Mesenchymal stem cell (in vitro differentiated cells and primary cell): ENCODE measurements around the gene CCL11.
A peak's percentile ranks its signal among the peaks of the same experiment; 100 is the strongest.

ENCODE experiments used
- DNase-seq: peaks from one replicate; pipeline ENCODE4 v3.0.0-alpha.2; 2013
- H2AFZ ChIP-seq: one replicate; pipeline ENCODE4 v1.6.1; 2013; ENCODE audit warnings: low read depth, mild to moderate bottlenecking, control low read depth, inconsistent platforms, low read length, moderate library complexity
- H2AK5ac ChIP-seq: 2 replicates; pipeline ENCODE4 v1.6.1; 2013; ENCODE audit warnings: low read length, moderate library complexity, mild to moderate bottlenecking, inconsistent platforms; ENCODE audit not compliant: severe bottlenecking
- H2BK120ac ChIP-seq: one replicate; pipeline ENCODE4 v1.6.1; 2013; ENCODE audit warnings: low read depth, mild to moderate bottlenecking, inconsistent platforms, low read length, moderate library complexity
- H2BK12ac ChIP-seq, 2 experiments: one replicate each; pipeline ENCODE4 v1.6.1; 2013; ENCODE audit warnings: inconsistent platforms in 2 of 2, low read length in 2 of 2, mild to moderate bottlenecking in 2 of 2, moderate library complexity in 2 of 2, control low read depth in 1 of 2
- H2BK15ac ChIP-seq: one replicate; pipeline ENCODE4 v1.6.1; 2013; ENCODE audit warnings: mild to moderate bottlenecking, low read depth, inconsistent platforms; ENCODE audit not compliant: poor library complexity, severe bottlenecking
- H2BK5ac ChIP-seq: 2 replicates; pipeline ENCODE4 v1.6.1; 2013; ENCODE audit warnings: low read depth, mild to moderate bottlenecking, low read length, control low read depth, inconsistent platforms; ENCODE audit not compliant: poor library complexity, severe bottlenecking
- H3K14ac ChIP-seq, 2 experiments: one replicate each; pipeline ENCODE4 v1.6.1; 2013; ENCODE audit warnings: inconsistent platforms in 2 of 2, low read length in 2 of 2, control low read depth in 1 of 2, mild to moderate bottlenecking in 1 of 2, moderate library complexity in 1 of 2
- H3K18ac ChIP-seq, 2 experiments: one replicate each; pipeline ENCODE4 v1.6.1; 2013; ENCODE audit warnings: inconsistent platforms in 2 of 2, low read length in 2 of 2, control low read depth in 1 of 2, low read depth in 1 of 2, mild to moderate bottlenecking in 1 of 2
- H3K23ac ChIP-seq, 2 experiments: one replicate each; pipeline ENCODE4 v1.6.1; 2013; ENCODE audit warnings: inconsistent platforms in 2 of 2, low read length in 2 of 2, mild to moderate bottlenecking in 2 of 2, moderate library complexity in 2 of 2, control low read depth in 1 of 2
- H3K27ac ChIP-seq: 2 replicates; pipeline ENCODE4 v1.5.1; 2013; ENCODE audit warnings: mild to moderate bottlenecking, moderate library complexity, low read length, control low read depth, inconsistent platforms; ENCODE audit not compliant: poor library complexity, severe bottlenecking
- H3K27me3 ChIP-seq, 2 experiments: 2 replicates each; pipeline versions ENCODE4 v1.6.1 to v1.7.0; 2013; ENCODE audit warnings: low read length in 2 of 2, mild to moderate bottlenecking in 2 of 2, moderate library complexity in 2 of 2, control low read depth in 1 of 2, inconsistent platforms in 1 of 2; ENCODE audit not compliant: control insufficient read depth in 1 of 2, insufficient read depth in 1 of 2
- H3K36me3 ChIP-seq, 2 experiments: 2 replicates each; pipeline versions ENCODE4 v1.6.1 to v1.7.0; 2013; ENCODE audit warnings: low read length in 2 of 2, control low read depth in 1 of 2, inconsistent platforms in 1 of 2, low read depth in 1 of 2, mild to moderate bottlenecking in 1 of 2; ENCODE audit not compliant: insufficient read depth in 2 of 2, control insufficient read depth in 1 of 2
- H3K4ac ChIP-seq, 2 experiments: one replicate each; pipeline ENCODE4 v1.6.1; 2013; ENCODE audit warnings: inconsistent platforms in 2 of 2, low read length in 2 of 2, mild to moderate bottlenecking in 2 of 2, moderate library complexity in 2 of 2, control low read depth in 1 of 2, low read depth in 1 of 2
- H3K4me1 ChIP-seq: 2 replicates; pipeline ENCODE4 v1.6.1; 2013; ENCODE audit warnings: low read depth, low read length, control low read depth; ENCODE audit not compliant: control insufficient read depth, insufficient read depth
- H3K4me2 ChIP-seq: 2 replicates; pipeline ENCODE4 v1.6.1; 2013; ENCODE audit warnings: low read length, mild to moderate bottlenecking, inconsistent platforms; ENCODE audit not compliant: poor library complexity, severe bottlenecking
- H3K4me3 ChIP-seq, 2 experiments: 2 replicates each; pipeline versions ENCODE4 v1.5.1 to v1.7.0; 2013; ENCODE audit warnings: low read length in 2 of 2, mild to moderate bottlenecking in 2 of 2, control low read depth in 1 of 2, low read depth in 1 of 2; ENCODE audit not compliant: insufficient read depth in 1 of 2
- H3K79me1 ChIP-seq: replicated peaks from 2 replicates; pipeline ENCODE4 v1.6.1; 2013; ENCODE audit warnings: mild to moderate bottlenecking, control low read depth, low read length, inconsistent platforms; ENCODE audit not compliant: poor library complexity, severe bottlenecking
- H3K9ac ChIP-seq: 2 replicates; pipeline ENCODE4 v1.7.0; 2013; ENCODE audit warnings: mild to moderate bottlenecking, low read length, moderate library complexity
- H3K9me3 ChIP-seq: 2 replicates; pipeline ENCODE4 v1.7.0; 2013; ENCODE audit warnings: mild to moderate bottlenecking, low read length; ENCODE audit not compliant: control insufficient read depth
- H4K8ac ChIP-seq: one replicate; pipeline ENCODE4 v1.6.1; 2013; ENCODE audit warnings: inconsistent platforms, mild to moderate bottlenecking, low read length, moderate library complexity
- H4K91ac ChIP-seq: one replicate; pipeline ENCODE4 v1.6.1; 2013; ENCODE audit warnings: mild to moderate bottlenecking, low read length, inconsistent platforms
- WGBS: methylation state at CpG from one replicate; pipeline ENCODE4 v1.1.7; 2013; ENCODE audit warnings: mixed read lengths; 5-methylcytosine and 5-hydroxymethylcytosine counted together

Gene CCL11

GRCh38 chr17:34291721-34292348 lies 6.3 kb downstream of the CCL11 start:
- no peak overlapping the region for H3K14ac ChIP-seq
- H3K79me1 ChIP-seq: no peaks in the 10 kb centered on the region
- no peak overlapping the region for H3K4me3 ChIP-seq
- H2BK15ac ChIP-seq: no peak overlapping the region
- H3K18ac ChIP-seq: no peak overlapping the region
- H4K91ac ChIP-seq: no peak overlapping the region
- no peak overlapping the region for H2BK120ac ChIP-seq
- H3K36me3 ChIP-seq: no peaks in the 10 kb centered on the region
- no peak overlapping the region for H2BK5ac ChIP-seq
- no peak overlapping the region for H3K23ac ChIP-seq
- no peak overlapping the region for H3K9ac ChIP-seq
- DNase-seq: no peak
- H2BK12ac ChIP-seq: no peak overlapping the region
- no peak overlapping the region for H3K4ac ChIP-seq
- no peaks in the 10 kb centered on the region for H3K27me3 ChIP-seq
- no peak overlapping the region for H2AFZ ChIP-seq
- H3K4me1 ChIP-seq: no peaks in the 10 kb centered on the region
- H2AK5ac ChIP-seq: no peak overlapping the region
- no peak overlapping the region for H3K27ac ChIP-seq
- H3K4me2 ChIP-seq: no peak overlapping the region
- no peak overlapping the region for H4K8ac ChIP-seq
- WGBS: 79% methylated on average over 6 of the region's 6 CpGs
- no peaks in the 10 kb centered on the region for H3K9me3 ChIP-seq

- no peak overlapping the region for H4K91ac ChIP-seq
- no peak overlapping the region for H4K8ac ChIP-seq
- no peaks in the 10 kb centered on the region for H3K79me1 ChIP-seq
- H3K14ac ChIP-seq: no peak overlapping the region
- no peaks in the 10 kb centered on the region for H3K36me3 ChIP-seq
- H2BK120ac ChIP-seq: no peak overlapping the region
- H3K27ac ChIP-seq: no peak overlapping the region
- no peaks in the 10 kb centered on the region for H3K27me3 ChIP-seq
- H2AFZ ChIP-seq: no peak overlapping the region
- H3K23ac ChIP-seq: no peak overlapping the region
- H3K4me1 ChIP-seq: peaks cover 3% of the 10 kb centered on the region
- H3K4me2 ChIP-seq: no peak overlapping the region
- DNase-seq: no peak
- no peak overlapping the region for H2BK5ac ChIP-seq
- no peaks in the 10 kb centered on the region for H3K9me3 ChIP-seq
- H2BK12ac ChIP-seq: no peak overlapping the region
- H3K18ac ChIP-seq: no peak overlapping the region
- H3K4me3 ChIP-seq: no peak overlapping the region
- no peak overlapping the region for H3K9ac ChIP-seq
- H3K4ac ChIP-seq: no peak overlapping the region
- WGBS: 87% methylated on average over 2 of the region's 2 CpGs
- H2BK15ac ChIP-seq: no peak overlapping the region
- H2AK5ac ChIP-seq: no peak overlapping the region
These were observed 13.5 kb downstream of the CCL11 start for GRCh38 chr17:34299027-34299426.

DNA sequence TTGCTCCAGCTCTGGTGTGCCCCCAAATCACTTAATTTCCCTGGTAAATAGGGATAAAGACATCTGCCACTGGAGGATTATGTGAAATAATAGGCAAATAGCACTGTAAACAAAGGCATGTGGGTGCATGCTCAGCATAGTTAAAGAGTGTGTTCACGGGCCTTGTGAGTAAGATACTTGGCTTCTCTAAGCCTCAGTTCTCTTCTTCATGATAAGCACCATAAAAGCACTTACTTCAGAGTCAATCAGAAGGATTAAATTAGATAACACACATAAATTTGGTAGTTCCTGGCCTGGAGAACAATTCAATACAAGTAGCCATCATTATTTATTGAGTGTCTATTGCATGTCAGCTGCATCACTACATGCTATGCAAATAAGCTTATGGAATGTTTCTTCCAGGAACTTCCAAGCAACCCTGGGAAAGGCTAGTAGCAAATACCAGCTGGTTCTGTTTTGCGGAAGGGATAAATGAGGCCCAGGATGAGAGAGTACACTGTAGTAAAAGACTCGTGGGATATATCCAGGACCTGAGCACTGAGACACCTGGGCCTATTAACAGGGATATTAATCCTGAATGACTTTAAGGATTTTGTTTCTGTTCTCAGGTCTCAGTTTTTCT lies 14.5 kb downstream of the CCL11 start:
- Histone ChIP-seq H2AK5ac (no peak overlapping the region), H3K4ac (no peak overlapping the region), H3K14ac (no peak overlapping the region), H3K9ac (peak overlapping the region; percentile 37), H3K18ac (no peak overlapping the region), H2BK5ac (no peak overlapping the region), H3K79me1 (no peaks in the 10 kb centered on the region), H3K4me2 (no peak overlapping the region), H3K4me1 (peaks cover 5% of the 10 kb centered on the region), H4K8ac (no peak overlapping the region), H3K27ac (peak overlapping the region; percentile 55), H3K36me3 (no peaks in the 10 kb centered on the region), H3K23ac (no peak overlapping the region), H2BK15ac (no peak overlapping the region), H4K91ac (no peak overlapping the region), H3K27me3 (no peaks in the 10 kb centered on the region), H3K4me3 (peak overlapping the region in 1 of 2 experiments; percentile 27), H2AFZ (no peak overlapping the region), H2BK12ac (no peak overlapping the region), H3K9me3 (no peaks in the 10 kb centered on the region), H2BK120ac (no peak overlapping the region)
- peak; percentile 41 for DNase-seq
- 51% methylated on average over 3 of the region's 3 CpGs for WGBS

DNA sequence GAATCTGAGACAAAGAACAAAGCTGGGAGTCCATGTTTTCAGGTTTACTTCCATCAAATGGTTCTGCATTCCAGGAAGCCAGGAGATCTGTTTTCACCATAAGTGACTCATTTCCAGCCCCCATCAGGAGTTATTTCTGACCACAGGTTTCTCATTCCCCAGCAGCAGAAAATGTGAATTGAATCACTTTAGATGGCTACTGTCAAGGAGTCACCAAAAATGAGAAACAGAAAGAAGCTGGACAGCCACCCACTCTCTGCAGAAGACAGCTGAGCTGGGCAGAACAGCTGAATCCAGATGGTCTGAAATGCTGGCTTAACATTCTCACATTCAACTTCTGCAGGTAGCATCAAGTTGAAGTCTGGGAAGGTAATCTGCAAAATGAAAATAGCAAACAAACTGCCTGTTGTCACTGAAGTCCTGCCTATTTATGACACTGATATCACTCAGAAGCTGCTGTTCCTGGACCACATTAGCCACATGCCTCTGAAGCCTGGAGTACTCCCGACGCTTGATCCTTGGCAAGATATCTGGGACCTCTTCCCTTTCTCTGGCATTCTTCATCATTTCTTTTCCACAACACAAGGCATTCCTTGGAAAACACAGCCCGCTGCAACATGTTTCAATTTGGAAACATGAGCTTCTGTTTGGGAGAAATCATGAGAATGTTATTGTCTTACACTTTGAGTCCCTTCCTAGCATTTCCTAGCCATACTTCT lies 15.3 kb downstream of the CCL11 start:
- Histone ChIP-seq H3K23ac (no peak overlapping the region), H3K9me3 (no peaks in the 10 kb centered on the region), H3K36me3 (no peaks in the 10 kb centered on the region), H3K4me1 (peaks cover 5% of the 10 kb centered on the region), H2BK120ac (no peak overlapping the region), H3K27ac (peak overlapping the region; percentile 22), H3K27me3 (no peaks in the 10 kb centered on the region), H2AFZ (no peak overlapping the region), H4K91ac (no peak overlapping the region), H3K4me3 (no peak overlapping the region), H2BK15ac (no peak overlapping the region), H3K4me2 (no peak overlapping the region), H3K18ac (no peak overlapping the region), H3K4ac (no peak overlapping the region), H2AK5ac (no peak overlapping the region), H2BK5ac (no peak overlapping the region), H4K8ac (no peak overlapping the region), H3K9ac (peak overlapping the region; percentile 37), H3K79me1 (no peaks in the 10 kb centered on the region), H2BK12ac (no peak overlapping the region), H3K14ac (no peak overlapping the region)
- WGBS: 67% methylated on average over 2 of the region's 3 CpGs
- peak; percentile 33 for DNase-seq
